IMR-90 (cell line): ENCODE results near the gene CHP2. TPM values are rescaled to one million over a fixed set of nuclear protein-coding genes. Genes with fewer than 3 reads are reported as not detected.

ENCODE experiments used
- ATAC-seq: fragments of 200-7000 bp; cut with Tn5 transposase; 2 replicates; pipeline ENCODE4 v1.9.1; 2020; ENCODE audit warnings: low read depth, mild to moderate bottlenecking, moderate library complexity
- BruUV-seq: library from RNA; stranded (reverse); fragments of 400-500 nt; replicated peaks from 2 replicates; lab custom pipeline; 2021; lab: Mats Ljungman, UMichigan
- CTCF ChIA-PET: fragments of 300-600 bp; formaldehyde crosslinking; extraction: SDS; loops from one replicate; lab custom pipeline; 2021; ENCODE audit warnings: antibody characterized with exemption; lab: Yijun Ruan, JAX
- POLR2A ChIA-PET: fragments of 300-600 bp; sonication (Branson Sonifier 250); formaldehyde crosslinking; loops from one replicate; lab custom pipeline; 2022; ENCODE audit warnings: antibody characterized with exemption; ENCODE audit not compliant: unreplicated experiment; lab: Charles Lee
- DNase-seq: peaks from one replicate; pipeline ENCODE4 v3.0.0; 2013
- H2AFZ ChIP-seq: replicated peaks from 2 replicates; pipeline ENCODE3; 2013; ENCODE audit warnings: low read length, mild to moderate bottlenecking; ENCODE audit not compliant: poor library complexity
- H2AK5ac ChIP-seq: 2 replicates; pipeline ENCODE4 v1.6.1; 2013; ENCODE audit warnings: low read depth, low read length, inconsistent platforms
- H2AK9ac ChIP-seq: replicated peaks from 2 replicates; pipeline ENCODE3; 2013; ENCODE audit warnings: mild to moderate bottlenecking, low read depth, low read length, moderate library complexity; ENCODE audit not compliant: poor library complexity
- H2BK120ac ChIP-seq: 2 replicates; pipeline ENCODE4 v1.6.1; 2013; ENCODE audit warnings: low read depth, low read length, inconsistent platforms
- H2BK15ac ChIP-seq: 3 replicates; pipeline ENCODE4 v1.6.1; 2013; ENCODE audit warnings: low read depth, low read length, inconsistent platforms
- H2BK20ac ChIP-seq: 2 replicates; pipeline ENCODE4 v1.6.1; 2013; ENCODE audit warnings: low read depth, mild to moderate bottlenecking, inconsistent platforms, low read length, moderate library complexity
- H2BK5ac ChIP-seq: 2 replicates; pipeline ENCODE4 v1.6.1; 2013; ENCODE audit warnings: mild to moderate bottlenecking, low read depth, low read length, inconsistent platforms; ENCODE audit not compliant: poor library complexity, severe bottlenecking
- H3K14ac ChIP-seq: replicated peaks from 2 replicates; pipeline ENCODE4 v1.6.1; 2013; ENCODE audit warnings: low read depth, low read length, inconsistent platforms
- H3K18ac ChIP-seq: 2 replicates; pipeline ENCODE4 v1.6.1; 2013; ENCODE audit warnings: low read depth, low read length, control low read depth
- H3K23ac ChIP-seq: 2 replicates; pipeline ENCODE4 v1.6.1; 2013; ENCODE audit warnings: low read depth, low read length, inconsistent platforms
- H3K27ac ChIP-seq: 2 replicates; pipeline ENCODE4 v1.5.1; 2013; ENCODE audit warnings: mild to moderate bottlenecking, control low read depth, low read length; ENCODE audit not compliant: insufficient read depth
- H3K27me3 ChIP-seq: 2 replicates; pipeline ENCODE4 v1.6.1; 2013; ENCODE audit warnings: low read length; ENCODE audit not compliant: control insufficient read depth, insufficient read depth
- H3K36me3 ChIP-seq: 2 replicates; pipeline ENCODE4 v1.6.1; 2013; ENCODE audit warnings: low read length, mixed read lengths; ENCODE audit not compliant: control insufficient read depth, insufficient read depth
- H3K4ac ChIP-seq: 2 replicates; pipeline ENCODE4 v1.6.1; 2013; ENCODE audit warnings: low read depth, low read length, inconsistent platforms
- H3K4me1 ChIP-seq: 2 replicates; pipeline ENCODE4 v1.6.1; 2013; ENCODE audit warnings: low read length, mixed read lengths; ENCODE audit not compliant: control insufficient read depth, insufficient read depth
- H3K4me2 ChIP-seq: 2 replicates; pipeline ENCODE4 v1.6.1; 2013; ENCODE audit warnings: low read depth, mild to moderate bottlenecking, control low read depth, low read length, moderate library complexity
- H3K4me3 ChIP-seq: 2 replicates; pipeline ENCODE4 v1.5.1; 2013; ENCODE audit warnings: low read depth, mild to moderate bottlenecking, control low read depth, low read length, moderate library complexity; ENCODE audit not compliant: insufficient read depth
- H3K56ac ChIP-seq: 2 replicates; pipeline ENCODE4 v1.6.1; 2013; ENCODE audit warnings: low read length, inconsistent platforms; ENCODE audit not compliant: insufficient read depth; ENCODE audit errors: extremely low read depth
- H3K79me1 ChIP-seq, 2 experiments: 2 replicates each; pipeline ENCODE4 v1.6.1; 2013; ENCODE audit warnings: low read length in 2 of 2, inconsistent platforms in 1 of 2, low read depth in 1 of 2
- H3K9ac ChIP-seq: 2 replicates; pipeline ENCODE4 v1.6.1; 2013; ENCODE audit warnings: low read depth, low read length, control low read depth
- H3K9me1 ChIP-seq: 2 replicates; pipeline ENCODE4 v1.6.1; 2013; ENCODE audit warnings: low read length, inconsistent platforms; ENCODE audit not compliant: insufficient read depth
- H3K9me3 ChIP-seq: 2 replicates; pipeline ENCODE4 v1.6.1; 2013; ENCODE audit warnings: low read length; ENCODE audit not compliant: control insufficient read depth, insufficient read depth
- H4K20me1 ChIP-seq: 2 replicates; pipeline ENCODE4 v1.6.1; 2013; ENCODE audit warnings: low read length, inconsistent platforms; ENCODE audit not compliant: insufficient read depth
- H4K5ac ChIP-seq: 2 replicates; pipeline ENCODE4 v1.6.1; 2013; ENCODE audit warnings: mild to moderate bottlenecking, low read depth, low read length, control low read depth
- H4K8ac ChIP-seq, 2 experiments: 2 replicates each; pipeline ENCODE4 v1.6.1; 2013; ENCODE audit warnings: low read depth in 2 of 2, low read length in 2 of 2, control low read depth in 1 of 2, inconsistent platforms in 1 of 2
- H4K91ac ChIP-seq: 2 replicates; pipeline ENCODE4 v1.6.1; 2013; ENCODE audit warnings: low read depth, low read length, inconsistent platforms; ENCODE audit not compliant: insufficient read depth
- BHLHE40 ChIP-seq: fragments of 150-350 bp; IDR thresholded peaks from 2 replicates; pipeline ENCODE4 v1.6.1; 2016; ENCODE audit warnings: mild to moderate bottlenecking, low read depth, low read length
- CEBPB ChIP-seq: IDR thresholded peaks from 2 replicates; pipeline ENCODE4 v1.6.1; 2012; ENCODE audit warnings: low read depth, low read length, improper control_type of control experiment
- CHD1 ChIP-seq: IDR thresholded peaks from 2 replicates; pipeline ENCODE4 v1.6.1; 2012; ENCODE audit warnings: low read depth, low read length, improper control_type of control experiment
- FOS ChIP-seq: fragments of 150-350 bp; IDR thresholded peaks from 2 replicates; pipeline ENCODE4 v1.6.1; 2016; ENCODE audit warnings: low read depth, low read length
- MAFK ChIP-seq: IDR thresholded peaks from 2 replicates; pipeline ENCODE4 v1.6.1; 2012; ENCODE audit warnings: low read depth, low read length, improper control_type of control experiment
- MAZ ChIP-seq: IDR thresholded peaks from 2 replicates; pipeline ENCODE4 v1.6.1; 2012; ENCODE audit warnings: low read depth, mild to moderate bottlenecking, low read length, improper control_type of control experiment, moderate library complexity, borderline replicate concordance
- MXI1 ChIP-seq: IDR thresholded peaks from 2 replicates; pipeline ENCODE4 v1.6.1; 2012; ENCODE audit warnings: low read depth, mild to moderate bottlenecking, low read length, moderate library complexity, borderline replicate concordance
- POLR2A ChIP-seq: IDR thresholded peaks from 2 replicates; pipeline ENCODE4 v1.6.1; 2012; ENCODE audit warnings: mild to moderate bottlenecking, low read depth, low read length
- RAD21 ChIP-seq: IDR thresholded peaks from 2 replicates; pipeline ENCODE4 v1.6.1; 2012; ENCODE audit warnings: low read length, improper control_type of control experiment
- RCOR1 ChIP-seq: IDR thresholded peaks from 2 replicates; pipeline ENCODE4 v1.6.1; 2012; ENCODE audit warnings: mild to moderate bottlenecking, low read length, improper control_type of control experiment; ENCODE audit not compliant: insufficient replicate concordance
- RFX5 ChIP-seq: IDR thresholded peaks from 2 replicates; pipeline ENCODE4 v1.8.0; 2012; ENCODE audit warnings: low read depth, mild to moderate bottlenecking, low read length, moderate library complexity
- WGBS, 2 experiments: methylation state at CpG; one replicate each; pipeline versions ENCODE4 v1.1.5 to v1.1.7; 2013; ENCODE audit warnings: missing lambda C conversion rate in 2 of 2; ENCODE audit not compliant: insufficient read length in 1 of 2; ENCODE audit errors: extremely low coverage in 2 of 2; 5-methylcytosine and 5-hydroxymethylcytosine counted together
- dilution Hi-C: fragments of 300-500 bp; cut with HindIII; formaldehyde crosslinking; loops from one replicate; pipeline ENCODE4 v1.14.3; 2018; ENCODE audit warnings: low sequenced_read_pairs; ENCODE audit not compliant: unreplicated experiment
- in situ Hi-C: fragments of 300-500 bp; cut with MboI; formaldehyde crosslinking; loops from 3 replicates; pipeline ENCODE4 v1.14.3; 2019; ENCODE audit warnings: low sequenced_read_pairs, inconsistent platforms, mixed read lengths
- intact Hi-C: fragments of 100-400 bp; cut with micrococcal nuclease; formaldehyde crosslinking; loops from 2 replicates; pipeline ENCODE4 v1.10.0; 2022
- polyA plus RNA-seq, 3 experiments: library from polyadenylated mRNA; depleted of rRNA; stranded (reverse); fragments of >200 nt; gene quantifications; 2 replicates each; pipeline ENCODE4 v1.2.3, GENCODE V29; 2012; ENCODE audit warnings: low replicate concordance in 1 of 3
- total RNA-seq: library from RNA; depleted of rRNA; stranded (reverse); fragments of >200 nt; gene quantifications from 2 replicates; pipeline ENCODE4 v1.2.3, GENCODE V29; 2012
- TF ChIP-seq, protein P1 (sequence below): conservative IDR thresholded peaks from 2 replicates; pipeline ENCODE4 v1.5.1; 2012; ENCODE audit warnings: mild to moderate bottlenecking, low read depth, low read length, improper control_type of control experiment
- TF ChIP-seq, protein P2 (sequence below): fragments of 150-350 bp; IDR thresholded peaks from 2 replicates; pipeline ENCODE4 v1.6.1; 2016; ENCODE audit warnings: low read depth, mild to moderate bottlenecking, low read length, moderate library complexity, borderline replicate concordance

The CHP2 gene
- total and polyA plus RNA-seq, 2 of the 4 experiments (the other 2 are of a cell fraction), result not detected

DNA sequence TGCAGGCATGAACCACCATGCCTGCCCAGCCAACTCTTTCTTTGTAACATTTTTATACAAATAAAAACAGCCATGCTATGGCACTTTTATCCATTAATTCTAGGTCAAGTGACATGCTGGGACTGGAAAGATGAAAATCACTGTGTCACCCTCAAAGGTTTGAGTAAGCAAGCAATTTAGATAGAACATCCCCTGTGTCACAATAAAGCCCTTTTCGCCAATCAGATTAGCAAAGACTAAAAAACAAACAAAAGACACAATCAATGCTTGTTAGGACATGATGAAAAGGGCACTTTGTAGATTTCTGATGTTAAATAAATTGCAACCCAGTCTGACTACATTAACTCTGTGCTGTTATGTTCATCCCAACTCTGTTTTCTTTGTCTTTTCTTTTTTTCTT, 26.4 kb downstream of the CHP2 start:
- Histone ChIP-seq H2BK120ac (no peak overlapping the region), H3K4me1 (no peaks in the 10 kb centered on the region), H3K4me2 (no peak overlapping the region), H3K23ac (no peak overlapping the region), H4K91ac (no peak overlapping the region), H3K14ac (no peak overlapping the region), H4K8ac (no peak overlapping the region), H2BK20ac (no peak overlapping the region), H3K4ac (no peak overlapping the region), H3K9ac (no peak overlapping the region), H4K20me1 (no peaks in the 10 kb centered on the region), H2AK9ac (no peak overlapping the region), H3K79me1 (no peaks in the 10 kb centered on the region), H3K4me3 (no peak overlapping the region), H3K56ac (no peak overlapping the region), H3K36me3 (no peaks in the 10 kb centered on the region), H2AFZ (no peak overlapping the region), H2BK15ac (no peak overlapping the region), H2AK5ac (no peak overlapping the region), H3K18ac (no peak overlapping the region), H2BK5ac (no peak overlapping the region), H3K9me3 (no peaks in the 10 kb centered on the region), H3K9me1 (no peaks in the 10 kb centered on the region), H3K27ac (no peak overlapping the region), H3K27me3 (no peaks in the 10 kb centered on the region), H4K5ac (no peak overlapping the region)
- no CpG with 5 or more reads among the region's 1 CpG for WGBS, 2 experiments
- intact Hi-C loops, result no loop called here
- in situ Hi-C loops, result no loop called here
- ATAC-seq (no peak), DNase-seq (no peak)
- ChIA-PET POLR2A (no interaction called here), CTCF (no interaction called here)
- TF ChIP-seq MXI1, result no peak
- TF ChIP-seq MAFK, result no peak
- TF ChIP-seq RAD21, result no peak
- TF ChIP-seq, protein P1, sequence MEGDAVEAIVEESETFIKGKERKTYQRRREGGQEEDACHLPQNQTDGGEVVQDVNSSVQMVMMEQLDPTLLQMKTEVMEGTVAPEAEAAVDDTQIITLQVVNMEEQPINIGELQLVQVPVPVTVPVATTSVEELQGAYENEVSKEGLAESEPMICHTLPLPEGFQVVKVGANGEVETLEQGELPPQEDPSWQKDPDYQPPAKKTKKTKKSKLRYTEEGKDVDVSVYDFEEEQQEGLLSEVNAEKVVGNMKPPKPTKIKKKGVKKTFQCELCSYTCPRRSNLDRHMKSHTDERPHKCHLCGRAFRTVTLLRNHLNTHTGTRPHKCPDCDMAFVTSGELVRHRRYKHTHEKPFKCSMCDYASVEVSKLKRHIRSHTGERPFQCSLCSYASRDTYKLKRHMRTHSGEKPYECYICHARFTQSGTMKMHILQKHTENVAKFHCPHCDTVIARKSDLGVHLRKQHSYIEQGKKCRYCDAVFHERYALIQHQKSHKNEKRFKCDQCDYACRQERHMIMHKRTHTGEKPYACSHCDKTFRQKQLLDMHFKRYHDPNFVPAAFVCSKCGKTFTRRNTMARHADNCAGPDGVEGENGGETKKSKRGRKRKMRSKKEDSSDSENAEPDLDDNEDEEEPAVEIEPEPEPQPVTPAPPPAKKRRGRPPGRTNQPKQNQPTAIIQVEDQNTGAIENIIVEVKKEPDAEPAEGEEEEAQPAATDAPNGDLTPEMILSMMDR, result no peak
- no peak for TF ChIP-seq MAZ
- no peak for TF ChIP-seq BHLHE40
- no peak for TF ChIP-seq CHD1
- no peak for TF ChIP-seq RFX5
- TF ChIP-seq FOS, result no peak
- TF ChIP-seq RCOR1, result no peak
- TF ChIP-seq CEBPB, result no peak
- no peak for TF ChIP-seq POLR2A
- TF ChIP-seq, protein P2, sequence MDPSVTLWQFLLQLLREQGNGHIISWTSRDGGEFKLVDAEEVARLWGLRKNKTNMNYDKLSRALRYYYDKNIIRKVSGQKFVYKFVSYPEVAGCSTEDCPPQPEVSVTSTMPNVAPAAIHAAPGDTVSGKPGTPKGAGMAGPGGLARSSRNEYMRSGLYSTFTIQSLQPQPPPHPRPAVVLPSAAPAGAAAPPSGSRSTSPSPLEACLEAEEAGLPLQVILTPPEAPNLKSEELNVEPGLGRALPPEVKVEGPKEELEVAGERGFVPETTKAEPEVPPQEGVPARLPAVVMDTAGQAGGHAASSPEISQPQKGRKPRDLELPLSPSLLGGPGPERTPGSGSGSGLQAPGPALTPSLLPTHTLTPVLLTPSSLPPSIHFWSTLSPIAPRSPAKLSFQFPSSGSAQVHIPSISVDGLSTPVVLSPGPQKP, result no peak
- dilution Hi-C loops, result no loop called here
- no TSS peak for BruUV-seq
